Measurements from ENCODE around the gene VPS8. TPM values are rescaled to one million over a fixed set of nuclear protein-coding genes. Genes with fewer than 3 reads are reported as not detected.

VPS8 gene
- total and polyA plus RNA-seq, 4 donors: 4.2 to 34.9 (median 22.9) TPM

GRCh38 chr3:185076219-185076618 is 264.3 kb downstream of the VPS8 start:
- Histone ChIP-seq H3K4me1 (ENCODE audit: control insufficient read depth in 4 of 4, insufficient read depth in 4 of 4, low read length in 3 of 4) (no peaks in the 10 kb centered on the region), H3K27ac (ENCODE audit: low read depth in 1 of 2, low read length in 2 of 2) (no peak overlapping the region), H3K4me3 (ENCODE audit: low read depth in 1 of 3, low read length in 3 of 3) (no peak overlapping the region), H3K36me3 (ENCODE audit: control insufficient read depth in 4 of 4, insufficient read depth in 3 of 4, low read depth in 1 of 4, low read length in 3 of 4) (no peaks in the 10 kb centered on the region), H3K27me3 (ENCODE audit: control insufficient read depth in 4 of 4, insufficient read depth in 4 of 4, low read length in 3 of 4) (no peaks in the 10 kb centered on the region), H3K9ac (ENCODE audit: low read depth in 1 of 2, low read length in 2 of 2) (no peak overlapping the region), H3K9me3 (ENCODE audit: control insufficient read depth in 4 of 4, low read length in 3 of 4) (no peaks in the 10 kb centered on the region)
- WGBS: 87% methylated on average over 8 of the region's 8 CpGs
- no peak for TF ChIP-seq TAF1 (conservative IDR thresholded peaks at IDR 0.05)
- no peak for TF ChIP-seq FOXA2 (IDR thresholded peaks at IDR 0.05)
- no peak for TF ChIP-seq YY1 (IDR thresholded peaks at IDR 0.05)
- no peak for TF ChIP-seq HNF4G (IDR thresholded peaks at IDR 0.05)
- no peak for TF ChIP-seq HNF4A (conservative IDR thresholded peaks at IDR 0.05)
- TF ChIP-seq, protein P1, sequence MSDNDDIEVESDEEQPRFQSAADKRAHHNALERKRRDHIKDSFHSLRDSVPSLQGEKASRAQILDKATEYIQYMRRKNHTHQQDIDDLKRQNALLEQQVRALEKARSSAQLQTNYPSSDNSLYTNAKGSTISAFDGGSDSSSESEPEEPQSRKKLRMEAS (IDR thresholded peaks at IDR 0.05): no peak
- no peak for TF ChIP-seq FOXA1 (IDR thresholded peaks at IDR 0.05)
- no peak for TF ChIP-seq SP1 (IDR thresholded peaks at IDR 0.05)
- TF ChIP-seq, protein P2, sequence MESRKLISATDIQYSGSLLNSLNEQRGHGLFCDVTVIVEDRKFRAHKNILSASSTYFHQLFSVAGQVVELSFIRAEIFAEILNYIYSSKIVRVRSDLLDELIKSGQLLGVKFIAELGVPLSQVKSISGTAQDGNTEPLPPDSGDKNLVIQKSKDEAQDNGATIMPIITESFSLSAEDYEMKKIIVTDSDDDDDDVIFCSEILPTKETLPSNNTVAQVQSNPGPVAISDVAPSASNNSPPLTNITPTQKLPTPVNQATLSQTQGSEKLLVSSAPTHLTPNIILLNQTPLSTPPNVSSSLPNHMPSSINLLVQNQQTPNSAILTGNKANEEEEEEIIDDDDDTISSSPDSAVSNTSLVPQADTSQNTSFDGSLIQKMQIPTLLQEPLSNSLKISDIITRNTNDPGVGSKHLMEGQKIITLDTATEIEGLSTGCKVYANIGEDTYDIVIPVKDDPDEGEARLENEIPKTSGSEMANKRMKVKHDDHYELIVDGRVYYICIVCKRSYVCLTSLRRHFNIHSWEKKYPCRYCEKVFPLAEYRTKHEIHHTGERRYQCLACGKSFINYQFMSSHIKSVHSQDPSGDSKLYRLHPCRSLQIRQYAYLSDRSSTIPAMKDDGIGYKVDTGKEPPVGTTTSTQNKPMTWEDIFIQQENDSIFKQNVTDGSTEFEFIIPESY (IDR thresholded peaks at IDR 0.05): no peak
- TF ChIP-seq CTCF (IDR thresholded peaks at IDR 0.05; ENCODE audit: low read depth, low read length, missing input control): no peak
- TF ChIP-seq NR2F2 (IDR thresholded peaks at IDR 0.05): no peak
- TF ChIP-seq EGR1 (IDR thresholded peaks at IDR 0.05; ENCODE audit: low read depth in 2 of 2): no peak
- TF ChIP-seq RAD21 (IDR thresholded peaks at IDR 0.05): no peak
- no peak for TF ChIP-seq RXRA (IDR thresholded peaks at IDR 0.05)
- no peak for TF ChIP-seq GABPA (IDR thresholded peaks at IDR 0.05 in 1 of 2, conservative IDR thresholded peaks at IDR 0.05 in 1 of 2)
- DNase-seq (ENCODE audit: low spot score): no peak

DNA sequence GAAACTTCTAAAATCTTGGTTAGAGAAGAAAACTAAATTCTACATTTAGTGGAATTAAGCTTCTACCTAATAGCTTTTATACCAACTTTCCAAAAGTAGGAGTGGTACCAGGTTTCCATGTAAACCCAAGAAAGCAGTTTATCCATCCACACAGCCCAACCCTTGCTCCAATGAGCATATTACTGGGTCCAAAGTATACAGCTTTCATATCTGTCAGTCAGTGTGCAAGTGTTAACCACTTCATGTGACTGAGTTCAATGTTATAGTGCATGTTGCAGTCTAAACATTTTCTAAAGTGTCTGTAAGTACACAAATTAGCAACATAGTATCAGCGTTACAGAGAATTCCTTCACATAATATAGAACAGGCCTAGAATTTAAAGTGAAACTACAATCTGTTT is 267.7 kb downstream of the VPS8 start:
- no peak for DNase-seq (ENCODE audit: low spot score)
- H3K36me3 ChIP-seq (ENCODE audit: control insufficient read depth in 4 of 4, insufficient read depth in 3 of 4, low read depth in 1 of 4, low read length in 3 of 4): no peaks in the 10 kb centered on the region
- no peaks in the 10 kb centered on the region for H3K4me1 ChIP-seq (ENCODE audit: control insufficient read depth in 4 of 4, insufficient read depth in 4 of 4, low read length in 3 of 4)
- no peak for TF ChIP-seq HNF4G (IDR thresholded peaks at IDR 0.05)
- TF ChIP-seq CTCF (IDR thresholded peaks at IDR 0.05; ENCODE audit: low read depth, low read length, missing input control): no peak
- TF ChIP-seq, protein P2 (IDR thresholded peaks at IDR 0.05): no peak
- no peak overlapping the region for H3K4me3 ChIP-seq (ENCODE audit: low read depth in 1 of 3, low read length in 3 of 3)
- H3K9ac ChIP-seq (ENCODE audit: low read depth in 1 of 2, low read length in 2 of 2): no peak overlapping the region
- 71% methylated on average over 1 of the region's 1 CpG for WGBS
- no peaks in the 10 kb centered on the region for H3K27me3 ChIP-seq (ENCODE audit: control insufficient read depth in 4 of 4, insufficient read depth in 4 of 4, low read length in 3 of 4)
- H3K9me3 ChIP-seq (ENCODE audit: control insufficient read depth in 4 of 4, low read length in 3 of 4): no peaks in the 10 kb centered on the region
- no peak overlapping the region for H3K27ac ChIP-seq (ENCODE audit: low read depth in 1 of 2, low read length in 2 of 2)

Measured in liver (tissue), 9 donors.